ENCODE measurements around the gene GNAS.

GRCh38 chr20:58851969-58852458 lies 502 bp upstream of the GNAS start:
- TF ChIP-seq, protein P1, sequence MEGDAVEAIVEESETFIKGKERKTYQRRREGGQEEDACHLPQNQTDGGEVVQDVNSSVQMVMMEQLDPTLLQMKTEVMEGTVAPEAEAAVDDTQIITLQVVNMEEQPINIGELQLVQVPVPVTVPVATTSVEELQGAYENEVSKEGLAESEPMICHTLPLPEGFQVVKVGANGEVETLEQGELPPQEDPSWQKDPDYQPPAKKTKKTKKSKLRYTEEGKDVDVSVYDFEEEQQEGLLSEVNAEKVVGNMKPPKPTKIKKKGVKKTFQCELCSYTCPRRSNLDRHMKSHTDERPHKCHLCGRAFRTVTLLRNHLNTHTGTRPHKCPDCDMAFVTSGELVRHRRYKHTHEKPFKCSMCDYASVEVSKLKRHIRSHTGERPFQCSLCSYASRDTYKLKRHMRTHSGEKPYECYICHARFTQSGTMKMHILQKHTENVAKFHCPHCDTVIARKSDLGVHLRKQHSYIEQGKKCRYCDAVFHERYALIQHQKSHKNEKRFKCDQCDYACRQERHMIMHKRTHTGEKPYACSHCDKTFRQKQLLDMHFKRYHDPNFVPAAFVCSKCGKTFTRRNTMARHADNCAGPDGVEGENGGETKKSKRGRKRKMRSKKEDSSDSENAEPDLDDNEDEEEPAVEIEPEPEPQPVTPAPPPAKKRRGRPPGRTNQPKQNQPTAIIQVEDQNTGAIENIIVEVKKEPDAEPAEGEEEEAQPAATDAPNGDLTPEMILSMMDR (IDR thresholded peaks at IDR 0.05 in 8 of 11, conservative IDR thresholded peaks at IDR 0.05 in 3 of 11): no peak
- TF ChIP-seq POLR2A (IDR thresholded peaks at IDR 0.05): no peak
- no peak for TF ChIP-seq POLR2AphosphoS5 (IDR thresholded peaks at IDR 0.05)
